Measurements from ENCODE around the gene NKAIN4.

NKAIN4 gene

DNA sequence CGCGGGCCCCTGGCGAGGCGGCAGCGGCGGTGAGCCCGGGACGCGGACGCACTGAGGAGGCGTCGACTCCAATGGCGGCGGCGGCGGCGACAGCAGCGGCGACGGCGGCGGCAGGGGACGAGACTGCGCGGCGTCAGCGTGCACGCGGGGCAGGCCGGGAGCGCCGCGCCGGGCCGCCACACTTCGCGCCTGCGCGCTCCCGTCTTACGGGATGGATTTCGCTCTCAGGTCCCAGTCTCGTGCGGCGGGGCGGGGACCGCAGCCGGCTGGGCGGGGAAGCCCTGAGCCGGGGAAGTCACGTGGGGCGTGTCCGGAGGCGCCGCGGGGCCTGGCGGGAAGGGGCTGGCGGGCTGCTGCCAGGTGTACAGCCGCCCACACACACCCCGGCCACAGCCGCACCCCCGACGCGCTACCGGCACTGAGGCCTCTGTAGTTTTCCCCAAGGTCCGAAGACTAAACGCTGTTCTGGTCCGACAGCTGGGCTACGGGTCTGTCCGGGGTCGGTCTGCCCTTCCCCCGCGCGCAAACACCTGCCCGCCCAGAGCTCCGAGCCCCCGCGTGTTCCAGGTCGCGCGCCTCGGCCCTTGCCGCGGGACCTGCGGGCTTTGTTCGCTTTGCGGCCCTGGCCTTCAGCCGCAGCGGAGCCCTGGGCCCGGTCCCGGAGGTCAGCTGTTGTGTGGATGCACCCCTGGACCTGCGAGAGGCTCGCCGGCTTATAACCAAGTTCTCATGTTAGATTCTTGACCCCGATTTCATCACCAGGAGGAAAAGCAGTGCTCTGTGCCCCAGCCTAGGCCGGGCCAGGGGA is 38.0 kb downstream of the NKAIN4 start, which contains the start of gene YTHDF1:
Gene YTHDF1, minus strand, starts transcription at position 91 of the 808 bp plus-strand sequence. CDS start 239 bp downstream, outside the sequence.
- Mint-ChIP-seq H3K9me3 (no peaks in the 10 kb centered on the region), H3K4me3 (peak within 1 kb of the TSS; percentile 89 to 97), H3K27me3 (no peaks in the 10 kb centered on the region), H3K27ac (peak within 1 kb of the TSS; percentile 92 to 98), H3K4me1 (peaks cover 55% of the 10 kb centered on the region)
- DNase-seq = peak; percentile 96 to 98
- peak; percentile 95 for ATAC-seq

DNA sequence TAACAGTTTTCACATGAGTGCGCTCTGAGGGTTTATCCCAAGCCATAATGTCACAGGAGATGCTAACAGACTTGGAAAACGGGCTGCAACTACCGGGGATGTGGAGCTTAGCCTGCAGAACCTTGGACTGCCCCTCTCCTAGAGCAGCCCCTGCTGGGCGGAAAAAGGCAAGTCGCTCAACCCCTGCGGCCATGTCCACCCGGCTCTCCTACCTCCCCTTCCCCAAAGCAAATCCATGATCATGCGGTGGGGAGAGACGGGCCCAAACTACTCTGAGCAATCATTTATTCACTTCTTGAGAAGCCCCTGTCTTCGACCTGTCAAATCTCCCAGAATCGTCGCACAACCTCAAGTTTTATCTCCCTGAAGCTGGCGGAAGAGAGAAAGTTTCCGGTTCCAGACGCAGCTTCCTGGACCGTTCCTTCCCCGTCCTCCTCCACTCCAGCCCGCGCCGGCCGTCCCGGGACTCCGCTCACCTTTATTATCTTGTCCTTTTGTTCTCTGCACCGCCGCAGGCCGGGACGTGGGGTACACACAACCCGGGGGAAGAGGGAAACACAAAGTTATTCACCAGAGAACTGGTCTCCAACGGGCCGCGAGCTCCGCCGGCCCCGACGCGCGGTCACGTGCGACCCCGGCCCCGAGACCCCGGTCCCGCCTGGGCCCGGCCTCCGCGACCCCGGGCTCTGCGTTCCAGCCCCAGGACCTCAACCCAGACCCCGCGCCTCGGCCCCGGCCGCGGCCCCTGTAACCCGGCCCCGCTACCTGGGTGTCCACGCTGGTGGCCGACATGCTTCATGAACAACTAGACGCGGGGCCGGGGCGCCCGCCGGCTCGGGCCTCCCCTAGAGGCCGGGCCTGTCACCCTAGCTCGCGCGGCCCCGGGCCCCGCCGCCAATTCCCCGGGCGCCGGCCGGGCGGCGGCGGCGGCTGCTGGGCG is 38.9 kb downstream of the NKAIN4 start:
- H3K27me3 Mint-ChIP-seq = no peaks in the 10 kb centered on the region
- H3K27ac Mint-ChIP-seq = peak overlapping the region; percentile 89 to 98
- H3K4me1 Mint-ChIP-seq = peaks cover 63% of the 10 kb centered on the region
- DNase-seq (peak in 1 of 2 donors; percentile 37), ATAC-seq (peak; percentile 40)
- peak overlapping the region; percentile 89 to 97 for H3K4me3 Mint-ChIP-seq
- H3K9me3 Mint-ChIP-seq = no peaks in the 10 kb centered on the region

DNA sequence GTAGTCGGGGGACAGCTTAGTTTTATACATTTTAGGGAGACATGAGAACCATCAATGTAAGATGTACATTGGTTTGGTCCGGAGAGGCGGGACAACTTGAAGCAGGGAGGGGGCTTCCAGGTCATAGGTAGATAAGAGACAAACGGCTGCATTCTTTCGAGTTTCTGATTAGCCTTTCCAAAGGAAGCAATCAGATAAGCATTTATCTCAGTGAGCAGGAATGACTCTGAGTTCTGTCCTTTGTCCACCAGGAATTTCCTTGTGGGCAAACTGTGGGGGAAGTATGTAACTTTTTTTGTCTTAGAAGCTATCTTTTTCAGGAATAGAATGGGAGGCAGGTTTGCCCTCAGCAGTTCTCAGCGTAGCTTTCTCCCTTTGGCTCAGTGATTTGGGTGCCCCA is 39.7 kb downstream of the NKAIN4 start:
- ATAC-seq = no peak
- H3K4me1 Mint-ChIP-seq = peaks cover 71% of the 10 kb centered on the region
- no peaks in the 10 kb centered on the region for H3K27me3 Mint-ChIP-seq
- DNase-seq = no peak
- H3K4me3 Mint-ChIP-seq = peak overlapping the region; percentile 89 to 97
- H3K9me3 Mint-ChIP-seq = no peaks in the 10 kb centered on the region
- peak overlapping the region in 1 of 2 donors; percentile 77 for H3K27ac Mint-ChIP-seq

DNA sequence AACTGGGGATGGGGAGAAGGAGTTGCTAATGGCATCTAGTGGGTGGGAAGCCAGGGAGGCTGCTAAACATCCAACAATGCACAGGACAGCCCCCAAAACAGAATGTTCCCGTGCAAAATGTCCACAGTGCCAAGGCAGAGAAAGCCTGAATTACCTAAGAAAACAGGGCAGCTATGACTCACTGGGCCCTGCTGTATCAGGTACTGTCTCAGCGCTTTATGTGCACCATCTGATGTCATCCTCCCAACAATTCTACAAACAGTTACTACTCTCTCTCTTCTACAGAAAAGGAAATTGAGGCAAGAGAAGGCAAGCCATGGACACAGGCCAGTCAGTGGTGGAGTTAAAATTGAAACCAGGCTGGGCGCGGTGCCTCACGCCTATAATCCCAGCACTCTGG is 41.5 kb downstream of the NKAIN4 start:
- no peak overlapping the region for H3K4me3 Mint-ChIP-seq
- no peaks in the 10 kb centered on the region for H3K9me3 Mint-ChIP-seq
- H3K4me1 Mint-ChIP-seq = peaks cover 83% of the 10 kb centered on the region
- ATAC-seq = no peak
- H3K27ac Mint-ChIP-seq = peak overlapping the region in 1 of 2 donors; percentile 84
- no peak for DNase-seq
- H3K27me3 Mint-ChIP-seq = no peaks in the 10 kb centered on the region

DNA sequence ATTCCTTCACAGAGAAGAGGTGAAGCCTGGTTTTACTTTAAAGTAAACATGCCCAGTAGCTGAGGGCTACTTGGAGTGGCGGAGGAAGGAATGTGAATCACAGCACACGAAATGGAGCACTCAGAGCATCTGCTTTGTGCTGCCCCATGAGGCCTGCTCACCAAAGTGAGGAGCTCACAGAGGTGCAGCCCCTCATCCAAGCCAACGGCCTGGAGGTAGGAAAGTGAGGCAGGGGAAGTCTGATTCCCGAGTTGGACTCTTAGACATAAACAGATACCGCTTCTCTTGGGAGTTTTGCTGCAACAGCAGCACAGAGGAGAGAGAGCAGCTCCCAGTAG is 41.9 kb downstream of the NKAIN4 start:
- DNase-seq (no peak), ATAC-seq (no peak)
- Mint-ChIP-seq H3K4me3 (peak overlapping the region in 1 of 2 donors; percentile 22), H3K27me3 (no peaks in the 10 kb centered on the region), H3K27ac (peak overlapping the region in 1 of 2 donors; percentile 79), H3K9me3 (no peaks in the 10 kb centered on the region), H3K4me1 (peaks cover 84% of the 10 kb centered on the region)

DNA sequence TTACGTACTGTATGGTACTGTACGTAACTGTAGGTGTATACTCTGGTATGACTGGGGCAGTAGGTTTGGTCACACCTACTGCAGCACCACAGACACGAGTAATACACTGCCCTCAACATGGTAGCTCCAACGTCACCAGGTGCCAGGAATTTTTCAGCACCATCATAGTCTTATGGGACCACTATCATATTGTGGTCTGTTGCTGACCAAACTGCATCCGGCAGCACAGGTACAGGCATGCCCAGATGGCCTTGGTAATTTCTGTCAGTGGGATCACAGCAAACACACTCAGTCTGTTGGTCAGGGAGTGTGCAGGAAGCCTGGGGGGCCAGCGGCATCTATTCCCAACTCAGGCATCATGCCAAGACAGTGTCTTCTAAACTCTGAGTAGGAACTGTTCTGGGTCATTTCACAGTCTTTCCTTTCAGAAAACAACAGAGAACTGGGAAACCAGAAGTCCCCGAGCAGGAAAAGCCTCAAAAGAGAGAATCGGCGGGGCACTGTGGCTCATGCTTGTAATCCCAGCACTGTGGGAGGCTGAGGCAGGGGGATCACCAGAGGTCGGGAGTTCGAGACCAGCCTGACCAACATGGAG is 44.2 kb downstream of the NKAIN4 start:
- Mint-ChIP-seq H3K27me3 (no peaks in the 10 kb centered on the region), H3K9me3 (no peaks in the 10 kb centered on the region), H3K4me1 (peaks cover 80% of the 10 kb centered on the region), H3K4me3 (no peak overlapping the region), H3K27ac (peak overlapping the region in 1 of 2 donors; percentile 82)
- ATAC-seq = no peak
- DNase-seq = no peak

DNA sequence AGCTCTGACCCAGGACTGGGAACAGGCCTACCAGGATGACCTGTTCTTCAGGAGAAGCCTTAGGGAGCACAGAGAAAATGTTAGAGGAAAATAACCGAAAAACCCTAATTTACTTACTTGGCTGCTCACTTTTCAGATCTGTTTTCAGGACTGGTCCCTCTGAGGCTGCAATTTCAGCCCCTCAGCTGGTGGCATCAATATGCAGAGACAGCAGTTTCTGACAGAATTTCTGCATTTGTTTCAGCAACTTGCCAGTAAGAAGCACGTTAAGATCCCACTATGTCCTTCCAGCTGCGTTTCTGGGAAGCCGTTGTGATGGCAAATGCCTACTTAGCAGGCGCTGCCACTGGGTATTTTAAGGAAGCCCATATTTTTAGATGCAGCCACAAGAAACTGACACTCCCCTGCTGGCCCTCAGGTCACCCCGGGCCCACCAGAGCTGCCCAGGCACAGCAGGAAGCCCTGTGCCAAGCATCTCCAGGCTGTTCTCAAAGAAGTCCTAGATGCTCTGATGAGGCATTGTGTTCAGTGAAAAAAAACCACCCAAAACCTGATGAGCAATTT is 45.8 kb downstream of the NKAIN4 start:
- Mint-ChIP-seq H3K27me3 (no peaks in the 10 kb centered on the region), H3K27ac (no peak overlapping the region), H3K9me3 (no peaks in the 10 kb centered on the region), H3K4me3 (no peak overlapping the region), H3K4me1 (peaks cover 63% of the 10 kb centered on the region)
- DNase-seq (no peak), ATAC-seq (no peak)

DNA sequence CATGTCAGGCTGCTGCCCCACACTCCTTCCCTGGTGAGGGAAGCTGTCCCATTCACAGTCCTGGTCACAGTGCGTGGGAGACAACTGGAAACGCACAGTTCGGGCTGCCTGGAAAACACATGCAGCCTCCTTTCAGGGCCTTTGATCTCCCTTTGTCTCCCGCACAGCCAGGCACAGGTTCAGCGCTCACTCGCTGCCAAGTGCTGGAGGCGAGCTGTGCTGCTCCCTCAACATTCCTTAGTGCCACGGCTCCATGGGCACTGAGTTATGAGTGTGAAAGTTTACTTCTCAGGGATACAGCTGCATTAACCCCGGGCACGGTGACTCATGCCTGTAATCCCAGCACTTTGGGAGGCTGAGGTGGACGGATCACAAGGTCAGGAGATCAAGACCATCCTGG is 47.4 kb downstream of the NKAIN4 start:
- ATAC-seq = no peak
- H3K4me1 Mint-ChIP-seq = peaks cover 47% of the 10 kb centered on the region
- no peak overlapping the region for H3K4me3 Mint-ChIP-seq
- no peak for DNase-seq
- H3K27me3 Mint-ChIP-seq = no peaks in the 10 kb centered on the region
- H3K9me3 Mint-ChIP-seq = no peaks in the 10 kb centered on the region
- H3K27ac Mint-ChIP-seq = peak overlapping the region in 1 of 2 donors; percentile 63

DNA sequence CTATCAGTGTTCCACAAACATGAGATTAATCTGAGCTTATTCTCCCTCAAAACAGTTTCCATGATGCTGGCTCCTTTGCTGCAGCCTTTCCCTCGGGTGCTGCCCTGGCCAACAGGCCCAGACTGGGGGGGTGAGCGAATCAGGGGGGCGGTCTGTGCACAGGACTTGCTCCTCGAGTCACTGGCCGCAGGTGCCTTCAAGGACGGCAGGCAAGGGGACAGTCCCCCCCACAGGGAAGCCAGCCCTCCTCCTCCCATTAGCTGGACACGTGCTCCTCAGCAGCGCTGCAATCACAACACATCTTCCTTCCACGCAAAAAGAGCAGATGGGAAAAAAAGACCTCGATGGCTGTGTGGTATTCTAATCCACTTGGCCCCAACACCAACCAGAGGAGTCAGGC is 48.4 kb downstream of the NKAIN4 start:
- no peak for DNase-seq
- Mint-ChIP-seq H3K27ac (peak overlapping the region in 1 of 2 donors; percentile 4), H3K4me1 (peaks cover 47% of the 10 kb centered on the region), H3K4me3 (no peak overlapping the region), H3K27me3 (no peaks in the 10 kb centered on the region), H3K9me3 (no peaks in the 10 kb centered on the region)
- no peak for ATAC-seq

DNA sequence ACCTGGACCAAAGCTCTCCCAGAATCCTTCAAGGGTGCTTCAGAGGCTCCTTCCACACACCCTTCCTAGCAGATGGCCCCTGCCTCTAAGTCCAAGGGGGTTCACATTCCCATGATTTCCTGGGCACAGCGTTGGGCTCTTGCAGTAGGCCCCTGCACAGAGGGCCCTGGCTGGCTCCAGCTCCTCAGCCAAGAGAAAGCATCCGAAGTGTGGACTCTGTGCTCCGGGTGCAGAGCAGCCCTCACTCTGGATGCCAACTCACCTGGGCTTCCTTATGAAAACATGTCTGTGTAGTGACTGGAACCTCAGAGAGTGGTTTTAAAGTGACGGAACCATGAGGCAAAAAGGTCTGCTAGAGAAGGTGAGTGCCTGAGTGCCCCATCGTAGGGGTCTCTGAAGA is 49.9 kb downstream of the NKAIN4 start:
- no peak overlapping the region for H3K4me3 Mint-ChIP-seq
- H3K4me1 Mint-ChIP-seq = peaks cover 38% of the 10 kb centered on the region
- DNase-seq (no peak), ATAC-seq (no peak)
- no peaks in the 10 kb centered on the region for H3K9me3 Mint-ChIP-seq
- peak overlapping the region in 1 of 2 donors; percentile 34 for H3K27ac Mint-ChIP-seq
- H3K27me3 Mint-ChIP-seq = no peaks in the 10 kb centered on the region

DNA sequence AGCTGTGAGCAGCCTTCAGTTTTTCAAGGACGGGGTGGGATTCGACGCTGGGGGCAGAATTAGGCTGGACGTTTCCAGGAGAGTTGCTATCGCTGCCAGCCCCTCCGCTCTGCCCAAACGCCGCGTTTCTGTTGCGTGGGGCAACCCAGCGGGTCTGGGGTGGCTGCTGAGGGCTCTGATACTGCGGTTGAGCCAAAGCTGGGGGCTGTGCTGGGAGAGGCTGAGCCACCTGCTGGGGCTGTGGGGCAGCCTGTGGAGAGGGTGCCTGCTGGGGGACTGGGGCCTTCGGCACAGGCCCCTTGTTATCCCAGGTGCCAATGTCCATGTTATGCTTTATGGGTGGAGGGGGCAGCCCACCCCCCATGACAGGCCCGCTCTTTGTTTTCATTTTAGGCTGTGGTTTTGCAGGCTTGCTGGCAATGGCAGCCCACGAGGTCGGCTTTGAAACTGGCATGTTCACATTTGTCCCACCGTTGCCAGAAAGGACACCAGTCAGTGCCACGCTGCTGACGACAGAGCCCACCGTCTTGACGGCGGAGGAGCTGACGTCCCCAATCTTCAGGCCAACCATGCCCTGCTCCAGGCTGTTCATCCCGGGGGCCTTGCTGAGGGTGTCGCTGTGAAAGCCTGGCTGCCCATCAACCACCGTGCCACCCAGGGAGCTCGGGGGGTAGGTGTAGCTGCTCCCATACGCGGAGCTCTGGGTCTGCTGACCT is 51.3 kb downstream of the NKAIN4 start:
- no peaks in the 10 kb centered on the region for H3K27me3 Mint-ChIP-seq

DNA sequence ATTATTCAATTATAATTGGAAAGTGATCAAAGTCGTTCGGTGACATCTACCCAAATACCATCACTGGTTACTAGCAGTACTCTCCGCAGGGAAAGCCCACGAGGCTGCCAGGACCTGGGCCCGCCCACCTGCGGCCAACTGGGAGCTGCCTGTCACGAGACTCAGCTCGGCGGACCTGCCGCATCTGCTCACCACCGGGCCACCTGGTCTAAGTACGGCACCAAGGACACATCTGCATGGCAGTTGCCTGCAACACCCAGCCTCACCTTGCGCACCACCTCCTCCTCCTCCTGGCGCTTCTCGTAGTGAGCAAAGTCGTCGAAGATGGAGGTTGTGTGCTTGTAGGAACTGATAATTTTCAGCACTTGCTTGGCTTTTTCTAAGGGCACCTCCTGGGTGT is 52.2 kb downstream of the NKAIN4 start:
- no peak for DNase-seq
- Mint-ChIP-seq H3K4me1 (peaks cover 42% of the 10 kb centered on the region), H3K9me3 (no peaks in the 10 kb centered on the region), H3K27ac (no peak overlapping the region), H3K4me3 (no peak overlapping the region), H3K27me3 (no peaks in the 10 kb centered on the region)
- ATAC-seq = no peak

More for the DNA sequence above, 51.3 kb downstream of the NKAIN4 start:
- H3K27ac Mint-ChIP-seq = no peak overlapping the region
- no peak for DNase-seq
- H3K9me3 Mint-ChIP-seq = no peaks in the 10 kb centered on the region
- H3K4me3 Mint-ChIP-seq = no peak overlapping the region
- peaks cover 40% of the 10 kb centered on the region for H3K4me1 Mint-ChIP-seq
- ATAC-seq = no peak

DNA sequence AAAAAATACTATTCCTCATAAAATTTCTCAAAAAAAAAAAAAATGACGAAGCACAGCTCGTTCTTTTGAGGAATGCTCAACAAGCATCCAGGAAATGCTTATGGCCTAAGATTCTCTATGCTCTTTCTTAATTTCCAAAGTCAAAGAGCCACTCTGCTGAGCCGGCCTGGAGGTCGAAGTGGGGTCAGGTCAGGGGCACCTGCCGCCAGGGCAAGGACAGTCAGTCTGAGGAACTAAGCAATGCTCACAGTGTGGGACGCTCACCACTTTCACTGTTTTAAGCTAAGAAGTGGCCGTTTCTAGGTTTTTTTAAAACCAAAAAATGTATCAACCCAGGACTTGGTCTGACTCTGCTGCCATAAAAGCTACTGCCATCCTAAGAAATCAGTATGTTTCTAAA is 55.7 kb downstream of the NKAIN4 start:
- H3K9me3 Mint-ChIP-seq = no peaks in the 10 kb centered on the region
- peaks cover 46% of the 10 kb centered on the region for H3K4me1 Mint-ChIP-seq
- H3K27me3 Mint-ChIP-seq = no peaks in the 10 kb centered on the region
- H3K4me3 Mint-ChIP-seq = no peak overlapping the region
- ATAC-seq (no peak), DNase-seq (no peak)
- peak overlapping the region in 1 of 2 donors; percentile 76 for H3K27ac Mint-ChIP-seq

DNA sequence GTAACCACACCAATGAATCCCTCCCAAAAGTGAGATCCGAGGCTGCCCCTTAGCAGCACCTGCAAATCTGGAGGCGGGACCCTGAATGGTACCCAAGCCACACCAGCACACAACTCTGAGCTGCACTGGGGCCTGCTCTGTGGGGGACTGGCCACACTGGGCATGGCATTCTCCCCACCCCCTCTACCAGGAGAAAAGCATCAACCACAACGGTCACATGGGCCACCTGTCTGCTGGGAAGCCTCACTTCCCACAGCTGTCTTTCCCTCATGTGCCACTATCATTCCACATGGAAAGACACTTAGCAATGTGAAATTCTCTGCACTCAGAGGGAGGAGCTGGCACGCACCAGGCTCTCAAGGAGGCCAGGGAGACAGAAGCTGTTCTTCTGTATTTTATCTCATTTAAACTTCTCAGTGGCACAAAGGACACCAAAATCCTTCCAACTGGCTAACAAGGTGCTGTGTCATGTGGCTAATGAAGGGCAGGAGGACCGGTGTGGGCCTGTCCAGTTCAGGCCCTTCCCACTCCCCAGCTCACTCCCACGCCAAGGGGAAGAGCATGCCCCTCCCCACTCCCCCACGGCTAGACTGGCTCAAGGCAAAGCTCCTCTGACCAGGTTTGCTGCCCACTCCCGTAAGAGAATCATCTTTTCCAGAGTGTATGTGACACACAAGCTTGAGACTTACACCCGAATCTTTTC is 57.3 kb downstream of the NKAIN4 start:
- Mint-ChIP-seq H3K4me3 (no peak overlapping the region), H3K27ac (peak overlapping the region; percentile 59 to 76), H3K4me1 (peaks cover 46% of the 10 kb centered on the region), H3K9me3 (no peaks in the 10 kb centered on the region), H3K27me3 (no peaks in the 10 kb centered on the region)
- no peak for DNase-seq
- ATAC-seq = no peak

Measured in stimulated activated naive CD8-positive, alpha-beta T cell treated with anti-CD3 and anti-CD28 coated beads, Interleukin-15, amount 100 ng/mL, for 72 hours (primary cell).